Left lung (tissue), 10 donors: ENCODE data around the gene LGALS1. TPM values are rescaled to one million over a fixed set of nuclear protein-coding genes. Genes with fewer than 3 reads are reported as not detected.
A peak's percentile ranks its signal among the peaks of the same experiment; 100 is the strongest.

Experiments
- ATAC-seq: fragments of 200-7000 bp; cut with Tn5 transposase; one replicate; pipeline ENCODE4 v1.9.1; 2020; ENCODE audit warnings: moderate library complexity
- DNase-seq, 4 donors: peaks; one replicate each; pipeline ENCODE4 v3.0.0-alpha.2; 2013 to 2020
- H3K27ac ChIP-seq, 2 donors: fragments of 200-600 bp; sonication (generic) in 1 of 2; one replicate each; pipeline versions ENCODE4 v1.5.0 to v1.8.0; 2020 to 2021
- H3K27me3 ChIP-seq, 2 donors: fragments of 200-600 bp; sonication (generic) in 1 of 2; one replicate each; pipeline versions ENCODE4 v1.5.0 to v1.8.0; 2020 to 2021
- H3K36me3 ChIP-seq, 2 donors: fragments of 200-600 bp; sonication (generic) in 1 of 2; one replicate each; pipeline versions ENCODE4 v1.5.0 to v1.8.0; 2020 to 2021
- H3K4me1 ChIP-seq, 2 donors: fragments of 200-600 bp; one replicate each; pipeline ENCODE4 v1.8.0; 2021
- H3K4me3 ChIP-seq, 2 donors: fragments of 200-600 bp; sonication (generic) in 1 of 2; one replicate each; pipeline versions ENCODE4 v1.5.0 to v1.8.0; 2020 to 2021; ENCODE audit warnings: mild to moderate bottlenecking in 1 of 2
- H3K9me3 ChIP-seq, 2 donors: fragments of 200-600 bp; sonication (generic) in 1 of 2; one replicate each; pipeline versions ENCODE4 v1.5.0 to v1.8.0; 2020 to 2021
- CTCF ChIP-seq, 2 donors: fragments of 200-600 bp; sonication (generic) in 1 of 2; IDR thresholded peaks; one replicate each; pipeline versions ENCODE4 v1.5.0 to v1.8.0; 2021; ENCODE audit warnings: antibody characterized with exemption in 2 of 2
- intact Hi-C, 2 donors: fragments of 100-400 bp; cut with DNase I; formaldehyde crosslinking; loops; one replicate each; pipeline versions ENCODE4 v1.11.2 to v1.14.2; 2022
- polyA plus RNA-seq, 6 donors: library from polyadenylated mRNA; unstranded; fragments of 120-200 nt; gene quantifications; one replicate each; pipeline ENCODE4 v1.2.1, GENCODE V29; 2013; ENCODE audit not compliant: insufficient read length in 6 of 6
- total RNA-seq, 2 donors: library from RNA; stranded (reverse); fragmentation: NEBNext Ultra II Directional; extraction: Animal tissue kit (Norgen Biotek cat#: 25700); gene quantifications; one replicate each; pipeline ENCODE4 v1.2.1, GENCODE V29; 2021
- donor health status: DM: no; HTN: yes; CAD: no.
- donor health status: DM: no; HTN: no; CAD: no.

The LGALS1 gene
- total and polyA plus RNA-seq, 8 donors, result 575 to 923 (median 750) TPM

- Histone ChIP-seq H3K36me3 (peaks cover 0 to 26% of the 10 kb centered on the region in 2 donors), H3K27me3 (no peaks in the 10 kb centered on the region), H3K27ac (peak overlapping the region; percentile 90 to 94), H3K9me3 (no peaks in the 10 kb centered on the region), H3K4me3 (peak overlapping the region; percentile 45 to 77), H3K4me1 (peaks cover 17 to 67% of the 10 kb centered on the region in 2 donors)
- TF ChIP-seq CTCF (IDR thresholded peaks at IDR 0.05), result no peak
- DNase-seq (peak; percentile 46 to 96 (median 90)), ATAC-seq (peak; percentile 72)
- intact Hi-C loops, result no loop called here
These were observed 1.5 kb downstream of the LGALS1 start for GRCh38 chr22:37676736-37677492.

- peak overlapping the region; percentile 90 to 94 for H3K27ac ChIP-seq
- DNase-seq, result no peak
- H3K4me1 ChIP-seq, result peaks cover 17 to 68% of the 10 kb centered on the region in 2 donors
- intact Hi-C loops, result no loop called here
- no peak for ATAC-seq
- peak overlapping the region; percentile 45 to 77 for H3K4me3 ChIP-seq
- peaks cover 0 to 26% of the 10 kb centered on the region in 2 donors for H3K36me3 ChIP-seq
- TF ChIP-seq CTCF (IDR thresholded peaks at IDR 0.05), result no peak
- H3K9me3 ChIP-seq, result no peaks in the 10 kb centered on the region
- no peaks in the 10 kb centered on the region for H3K27me3 ChIP-seq
These were observed 2.1 kb downstream of the LGALS1 start for GRCh38 chr22:37677493-37677974.

GRCh38 chr22:37678372-37678771 is 2.9 kb downstream of the LGALS1 start:
- Histone ChIP-seq H3K27ac (peak overlapping the region in 1 of 2 donors; percentile 10), H3K27me3 (no peaks in the 10 kb centered on the region), H3K4me1 (peaks cover 17 to 64% of the 10 kb centered on the region in 2 donors), H3K9me3 (no peaks in the 10 kb centered on the region), H3K36me3 (peaks cover 0 to 26% of the 10 kb centered on the region in 2 donors), H3K4me3 (peak overlapping the region in 1 of 2 donors; percentile 77)
- intact Hi-C loops, result no loop called here
- ATAC-seq (no peak), DNase-seq (no peak)
- no peak for TF ChIP-seq CTCF (IDR thresholded peaks at IDR 0.05)

- no peaks in the 10 kb centered on the region for H3K9me3 ChIP-seq
- ATAC-seq (no peak), DNase-seq (no peak)
- H3K4me3 ChIP-seq, result no peak overlapping the region
- no peak for TF ChIP-seq CTCF (IDR thresholded peaks at IDR 0.05)
- peaks cover 0 to 26% of the 10 kb centered on the region in 2 donors for H3K36me3 ChIP-seq
- peaks cover 13 to 53% of the 10 kb centered on the region in 2 donors for H3K4me1 ChIP-seq
- no peaks in the 10 kb centered on the region for H3K27me3 ChIP-seq
- H3K27ac ChIP-seq, result no peak overlapping the region
- intact Hi-C loops, result loop anchor here in 1 of 2 donors (5.0 kb wide), 1 partner anchor 37 kb away; no protein-coding TSS in a partner anchor
These were observed 4.2 kb downstream of the LGALS1 start for GRCh38 chr22:37679670-37680069.

- Histone ChIP-seq H3K36me3 (peaks cover 0 to 26% of the 10 kb centered on the region in 2 donors), H3K9me3 (no peaks in the 10 kb centered on the region), H3K4me3 (no peak overlapping the region), H3K27me3 (no peaks in the 10 kb centered on the region), H3K4me1 (peaks cover 8 to 46% of the 10 kb centered on the region in 2 donors), H3K27ac (no peak overlapping the region)
- intact Hi-C loops, result loop anchor here in 1 of 2 donors (5.0 kb wide), 1 partner anchor 38 kb away; no protein-coding TSS in a partner anchor
- ATAC-seq (no peak), DNase-seq (no peak)
- no peak for TF ChIP-seq CTCF (IDR thresholded peaks at IDR 0.05)
These were observed 4.9 kb downstream of the LGALS1 start for GRCh38 chr22:37680191-37680851.
